GM18508 (cell line): ENCODE results near the gene ZNF165.
A peak's percentile ranks its signal among the peaks of the same experiment; 100 is the strongest.
"Not testable (repeated sequence)": the region's sequence is repeated elsewhere in the genome, so short reads cannot be mapped to it uniquely, and the experiment has no call there.

ENCODE experiments used
- ATAC-seq: cut with Tn5 transposase; IDR thresholded peaks from one replicate; pipeline ENCODE4 v1.9.1; 2021; ENCODE audit warnings: moderate number of reproducible peaks; ENCODE audit not compliant: insufficient read depth, unreplicated experiment

Gene ZNF165

GRCh38 chr6:28080381-28080630 is at the start of gene ZNF165:
TSS of gene ZNF165 (plus strand) at chr6:28080568. CDS start at chr6:28085481, 4,913 bp downstream.
- not testable (repeated sequence) for ATAC-seq

- no peak for ATAC-seq
Observed at GRCh38 chr6:28053584-28053983, 26.8 kb upstream of the ZNF165 start.

- no peak for ATAC-seq
Observed at GRCh38 chr6:28060405-28060804, 20.0 kb upstream of the ZNF165 start.

GRCh38 chr6:28064272-28064671 is 16.1 kb upstream of the ZNF165 start:
- ATAC-seq, result no peak

- ATAC-seq, result no peak
Observed at GRCh38 chr6:28068067-28068466, 12.3 kb upstream of the ZNF165 start.

GRCh38 chr6:28070968-28071367 is 9.4 kb upstream of the ZNF165 start:
- not testable (repeated sequence) for ATAC-seq

- no peak for ATAC-seq
Observed at GRCh38 chr6:28078050-28078449, 2.3 kb upstream of the ZNF165 start.

- ATAC-seq, result no peak
Observed at GRCh38 chr6:28078836-28079235, 1.5 kb upstream of the ZNF165 start.

- ATAC-seq, result no peak
Observed at GRCh38 chr6:28080631-28081485, 490 bp downstream of the ZNF165 start.

- ATAC-seq, result peak; percentile 47
Observed at GRCh38 chr6:28081486-28081751, 1.1 kb downstream of the ZNF165 start.

- ATAC-seq, result no peak
Observed at GRCh38 chr6:28082939-28083338, 2.6 kb downstream of the ZNF165 start.

- ATAC-seq, result no peak
Observed at GRCh38 chr6:28089054-28089453, 8.7 kb downstream of the ZNF165 start.

- ATAC-seq, result no peak
Observed at GRCh38 chr6:28090917-28091586, 10.7 kb downstream of the ZNF165 start.

GRCh38 chr6:28102222-28102621 is 21.9 kb downstream of the ZNF165 start:
- not testable (repeated sequence) for ATAC-seq

- ATAC-seq, result not testable (repeated sequence)
Observed at GRCh38 chr6:28102699-28103098, 22.3 kb downstream of the ZNF165 start.

GRCh38 chr6:28104392-28105244 is 24.2 kb downstream of the ZNF165 start:
- ATAC-seq, result peak; percentile 78

- no peak for ATAC-seq
Observed at GRCh38 chr6:28105245-28105639, 24.9 kb downstream of the ZNF165 start.

- ATAC-seq, result no peak
Observed at GRCh38 chr6:28107506-28107905, 27.1 kb downstream of the ZNF165 start.

GRCh38 chr6:28111964-28112363 is 31.6 kb downstream of the ZNF165 start:
- no peak for ATAC-seq

GRCh38 chr6:28115799-28116198 is 35.4 kb downstream of the ZNF165 start:
- ATAC-seq, result no peak

GRCh38 chr6:28117386-28118050 is 37.1 kb downstream of the ZNF165 start:
- no peak for ATAC-seq
